ENCODE measurements around the gene TK1. TPM values are rescaled to one million over a fixed set of nuclear protein-coding genes. Genes with fewer than 3 reads are reported as not detected.

TK1 gene
- polyA plus RNA-seq, 1 of the 3 experiments (the other 2 are of a cell fraction), result 112 TPM

DNA sequence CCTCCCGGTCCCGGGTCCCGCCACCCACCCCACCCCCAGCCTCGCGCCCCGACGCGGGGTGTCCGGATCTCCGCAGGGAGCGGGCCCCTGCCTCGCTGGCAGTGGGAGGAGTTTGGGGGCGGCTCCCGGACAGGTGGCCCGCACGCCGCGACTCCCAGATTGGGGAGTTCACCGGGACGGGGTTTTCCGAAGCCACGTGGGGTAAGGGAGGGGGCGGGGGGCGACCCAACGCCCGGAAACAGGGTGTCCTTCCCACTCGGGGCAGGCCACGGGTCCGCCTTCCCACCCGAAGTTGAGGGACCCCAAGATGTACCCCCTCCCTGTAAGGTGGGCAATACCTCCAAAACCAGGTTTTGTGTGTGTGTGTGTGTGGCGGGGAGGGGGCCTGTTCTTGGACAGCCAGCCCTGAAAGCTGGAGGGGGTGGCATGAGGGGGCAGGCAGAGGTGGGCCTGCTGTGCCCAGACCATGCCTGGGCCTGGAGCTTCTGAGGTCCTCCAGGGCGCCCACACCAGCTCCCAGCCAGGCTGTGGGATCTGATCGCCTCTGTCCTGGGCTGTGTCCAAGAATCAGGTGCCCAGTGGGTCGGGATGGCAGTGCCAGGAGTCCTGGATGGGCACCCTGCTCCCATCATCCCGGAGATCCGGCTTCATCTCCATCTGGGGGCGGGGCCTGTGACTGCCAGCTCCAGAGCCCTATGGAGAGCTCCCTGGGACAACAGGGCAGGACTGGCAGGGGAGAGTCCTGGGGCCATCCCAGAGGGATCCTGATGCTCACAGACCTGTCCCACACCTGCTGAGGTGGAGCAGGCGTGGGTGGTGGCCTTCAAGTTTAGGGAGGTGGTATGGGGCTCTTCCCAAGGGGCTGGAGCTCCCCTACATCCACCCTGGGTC is 17.7 kb downstream of the TK1 start:
- Histone ChIP-seq H3F3A (replicated peaks; ENCODE audit: insufficient read depth) (peaks cover 13% of the 10 kb centered on the region), H3K9ac (peak overlapping the region; percentile 68), H3K79me2 (ENCODE audit: insufficient read depth) (no peaks in the 10 kb centered on the region), H3K4me2 (peak overlapping the region; percentile 95), H4K20me1 (ENCODE audit: insufficient read depth) (peaks cover 14% of the 10 kb centered on the region; the same call in 1 of the 2 replicates), H3K9me2 (no peaks in the 10 kb centered on the region), H2AFZ (ENCODE audit: low read depth) (peak overlapping the region; percentile 72; the same call in 1 of the 2 replicates), H3K9me3 (no peaks in the 10 kb centered on the region), H3K4me3 (ENCODE audit: low read depth in 2 of 2, low read length in 1 of 2) (peak overlapping the region; percentile 71 to 85), H3K36me3 (replicated peaks in 1 of 2; ENCODE audit: control insufficient read depth in 1 of 2, insufficient read depth in 2 of 2, low read length in 1 of 2) (peaks cover 0 to 23% of the 10 kb centered on the region in 2 experiments), H3K27me3 (ENCODE audit: insufficient read depth) (no peaks in the 10 kb centered on the region), H3K27ac (ENCODE audit: low read depth in 2 of 2, low read length in 1 of 2) (peak overlapping the region in 1 of 2 experiments; percentile 45; a peak in 2 of 4 replicates), H3K4me1 (ENCODE audit: control insufficient read depth in 1 of 2, insufficient read depth in 2 of 2, low read depth in 1 of 2, low read length in 1 of 2) (peaks cover 8 to 14% of the 10 kb centered on the region in 2 experiments; a peak in 2 of 4 replicates)
- CTCF ChIA-PET, result interaction anchor here (0.6 to 2.1 kb wide), 12 partner anchors 10 to 149 kb away, joined by 3 to 19 read pairs (median 5); partner anchors contain the start of genes AFMID and TK1
- under 1% methylated on average over 21 of the region's 38 CpGs for WGBS (ENCODE audit: low lambda C conversion rate)
- TF ChIP-seq USF2 (IDR thresholded peaks at IDR 0.05; ENCODE audit: borderline replicate concordance, low read depth, low read length), result no peak
- peak; percentile 31; the same call in 1 of the 2 replicates for TF ChIP-seq MXI1 (IDR thresholded peaks at IDR 0.05; ENCODE audit: low read depth, low read length)
- peak; percentile 57 for TF ChIP-seq MAX (IDR thresholded peaks at IDR 0.05; ENCODE audit: low read depth)
- TF ChIP-seq PBX3 (IDR thresholded peaks at IDR 0.05), result peak; percentile 97
- POLR2A ChIA-PET, result interaction anchor here (0.6 to 1.5 kb wide), 8 partner anchors 13 to 1706 kb away, joined by 3 to 7 read pairs (median 4); partner anchors contain the start of gene TK1
- peak; percentile 92 for DNase-seq

DNA sequence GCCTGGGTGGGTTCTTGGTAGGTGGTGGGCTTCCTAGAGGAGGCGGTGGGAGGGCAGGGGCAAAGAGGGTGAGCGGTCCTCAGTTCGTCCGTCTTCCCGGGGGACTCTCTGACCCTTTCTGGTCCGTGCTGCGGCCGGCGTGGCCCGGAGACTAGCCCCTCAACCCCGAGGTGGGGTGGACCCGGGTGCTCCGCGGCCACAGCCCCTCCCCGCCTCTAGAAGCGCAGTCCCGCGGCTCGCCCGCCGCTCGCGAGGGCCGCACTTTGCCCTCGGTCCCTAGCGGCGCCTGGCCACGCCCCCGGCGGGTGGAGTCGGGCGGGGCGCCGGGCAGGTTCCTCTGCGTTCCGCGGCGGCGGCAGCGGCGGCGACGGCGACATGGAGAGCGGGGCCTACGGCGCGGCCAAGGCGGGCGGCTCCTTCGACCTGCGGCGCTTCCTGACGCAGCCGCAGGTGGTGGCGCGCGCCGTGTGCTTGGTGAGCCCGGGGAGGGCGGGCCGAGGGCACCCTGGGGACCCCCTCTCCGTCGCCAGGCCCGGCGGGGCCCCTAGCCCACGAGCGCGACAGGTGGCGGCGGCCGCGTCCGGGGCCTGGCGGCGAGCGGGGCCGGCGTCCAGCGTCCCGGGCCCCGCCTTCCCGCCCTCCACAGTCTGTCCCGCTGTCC is 18.5 kb downstream of the TK1 start, which contains the start of gene SYNGR2:
Gene SYNGR2, plus strand, starts transcription at position 340 of the 661 bp plus-strand sequence. Its CDS starts 36 bp downstream, at position 376.
- 0% methylated on average over 2 of the region's 84 CpGs for WGBS (ENCODE audit: low lambda C conversion rate)
- peak within 1 kb of the TSS; percentile 68 for H3K9ac ChIP-seq
- H3F3A ChIP-seq (replicated peaks; ENCODE audit: insufficient read depth), result peaks cover 12% of the 10 kb centered on the region
- peaks cover 0 to 22% of the 10 kb centered on the region in 2 experiments for H3K36me3 ChIP-seq (replicated peaks in 1 of 2; ENCODE audit: control insufficient read depth in 1 of 2, insufficient read depth in 2 of 2, low read length in 1 of 2)
- H3K4me2 ChIP-seq, result peak within 1 kb of the TSS; percentile 95
- ChIA-PET POLR2A (interaction anchor here (0.6 to 1.5 kb wide), 2 partner anchors 18 to 1705 kb away, joined by 3 to 4 read pairs; partner anchors contain the start of gene TK1), CTCF (interaction anchor here (1.0 to 2.1 kb wide), 8 partner anchors 11 to 83 kb away, joined by 3 to 19 read pairs (median 8); partner anchors contain the start of genes AFMID and TK1)
- H3K9me2 ChIP-seq, result no peaks in the 10 kb centered on the region
- H3K79me2 ChIP-seq (ENCODE audit: insufficient read depth), result no peaks in the 10 kb centered on the region
- H2AFZ ChIP-seq (ENCODE audit: low read depth), result peak within 1 kb of the TSS; percentile 82
- no peaks in the 10 kb centered on the region for H3K27me3 ChIP-seq (ENCODE audit: insufficient read depth)
- H3K27ac ChIP-seq (ENCODE audit: low read depth in 2 of 2, low read length in 1 of 2), result peak within 1 kb of the TSS in 1 of 2 experiments; percentile 64; a peak in 2 of 4 replicates
- H4K20me1 ChIP-seq (ENCODE audit: insufficient read depth), result peaks cover 14% of the 10 kb centered on the region; the same call in 1 of the 2 replicates
- H3K4me3 ChIP-seq (ENCODE audit: low read depth in 2 of 2, low read length in 1 of 2), result peak within 1 kb of the TSS; percentile 71 to 85
- DNase-seq, result peak; percentile 99
- no peaks in the 10 kb centered on the region for H3K9me3 ChIP-seq
- H3K4me1 ChIP-seq (ENCODE audit: control insufficient read depth in 1 of 2, insufficient read depth in 2 of 2, low read depth in 1 of 2, low read length in 1 of 2), result peaks cover 8 to 17% of the 10 kb centered on the region in 2 experiments; a peak in 2 of 4 replicates
- TF ChIP-seq TAF1 (IDR thresholded peaks at IDR 0.05; ENCODE audit: borderline replicate concordance, low read depth, low read length) (peak; percentile 32; the same call in 1 of the 2 replicates), EZH2phosphoT487 (IDR thresholded peaks at IDR 0.05; ENCODE audit: borderline replicate concordance, low read depth) (no peak), ZBTB33 (IDR thresholded peaks at IDR 0.05; ENCODE audit: borderline replicate concordance, low read depth) (0 out of 2 replicates have a peak, but pooled peaks have one; percentile 28), GABPA (IDR thresholded peaks at IDR 0.05; ENCODE audit: low read depth) (no peak), EP300 (IDR thresholded peaks at IDR 0.05; ENCODE audit: borderline replicate concordance in 1 of 2, low read depth in 1 of 2, low read length in 1 of 2) (peak; percentile 24 to 31; a peak in 1 of 4 replicates), PBX3 (IDR thresholded peaks at IDR 0.05) (peak; percentile 18; the same call in 1 of the 2 replicates), RAD21 (IDR thresholded peaks at IDR 0.05; ENCODE audit: low read length) (peak; percentile 18; the same call in 1 of the 2 replicates), NRF1 (IDR thresholded peaks at IDR 0.05; ENCODE audit: low read depth, low read length) (no peak), GATA2 (CRISPR knock-in tag; IDR thresholded peaks at IDR 0.05) (no peak), FOXJ3 (CRISPR knock-in tag; IDR thresholded peaks at IDR 0.05) (no peak), NFIC (IDR thresholded peaks at IDR 0.05; ENCODE audit: borderline replicate concordance) (no peak)
- TF ChIP-seq, protein P1, sequence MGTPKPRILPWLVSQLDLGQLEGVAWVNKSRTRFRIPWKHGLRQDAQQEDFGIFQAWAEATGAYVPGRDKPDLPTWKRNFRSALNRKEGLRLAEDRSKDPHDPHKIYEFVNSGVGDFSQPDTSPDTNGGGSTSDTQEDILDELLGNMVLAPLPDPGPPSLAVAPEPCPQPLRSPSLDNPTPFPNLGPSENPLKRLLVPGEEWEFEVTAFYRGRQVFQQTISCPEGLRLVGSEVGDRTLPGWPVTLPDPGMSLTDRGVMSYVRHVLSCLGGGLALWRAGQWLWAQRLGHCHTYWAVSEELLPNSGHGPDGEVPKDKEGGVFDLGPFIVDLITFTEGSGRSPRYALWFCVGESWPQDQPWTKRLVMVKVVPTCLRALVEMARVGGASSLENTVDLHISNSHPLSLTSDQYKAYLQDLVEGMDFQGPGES (IDR thresholded peaks at IDR 0.05; ENCODE audit: low read depth, low read length), result peak; percentile 94

Measured in SK-N-SH (cell line).